HG03108 (cell line): Measurements from ENCODE around the gene CHIC1.
"Not testable (repeated sequence)": the region's sequence is repeated elsewhere in the genome, so short reads cannot be mapped to it uniquely, and the experiment has no call there.

ENCODE experiments used
- ATAC-seq: cut with Tn5 transposase; IDR thresholded peaks from one replicate; pipeline ENCODE4 v1.9.1; 2021; ENCODE audit warnings: moderate library complexity; ENCODE audit not compliant: unreplicated experiment

CHIC1 gene

GRCh38 chrX:73562984-73563737 is at the start of gene CHIC1:
CHIC1 (plus strand) TSS chrX:73563197; CDS start chrX:73563285, 88 bp downstream.
- peak; percentile 59 for ATAC-seq

DNA sequence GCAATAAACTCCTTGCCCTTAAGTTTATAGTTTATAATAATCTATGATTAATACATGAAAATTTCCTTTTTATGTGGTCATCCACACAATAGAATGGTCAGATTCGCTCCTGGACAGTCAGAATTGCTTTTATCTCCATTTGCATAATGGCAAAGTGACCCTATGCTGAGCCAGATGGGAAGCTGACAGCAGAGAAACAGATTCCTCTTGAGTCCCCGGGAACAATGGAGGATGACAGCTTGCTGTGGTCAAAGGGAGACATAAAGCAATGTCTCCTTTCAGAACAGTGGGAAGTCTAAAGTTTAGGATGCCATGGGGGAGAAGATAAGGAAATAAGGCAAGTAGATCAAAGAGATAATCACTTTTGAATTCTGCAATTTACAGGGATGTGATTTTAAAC is 40.2 kb upstream of the CHIC1 start:
- not testable (repeated sequence) for ATAC-seq

GRCh38 chrX:73524906-73525305 is 38.1 kb upstream of the CHIC1 start:
- ATAC-seq, result no peak

- ATAC-seq, result no peak
Measured at GRCh38 chrX:73525928-73526690, 36.9 kb upstream of the CHIC1 start.

- not testable (repeated sequence) for ATAC-seq
Measured at GRCh38 chrX:73531655-73532054, 31.3 kb upstream of the CHIC1 start.

DNA sequence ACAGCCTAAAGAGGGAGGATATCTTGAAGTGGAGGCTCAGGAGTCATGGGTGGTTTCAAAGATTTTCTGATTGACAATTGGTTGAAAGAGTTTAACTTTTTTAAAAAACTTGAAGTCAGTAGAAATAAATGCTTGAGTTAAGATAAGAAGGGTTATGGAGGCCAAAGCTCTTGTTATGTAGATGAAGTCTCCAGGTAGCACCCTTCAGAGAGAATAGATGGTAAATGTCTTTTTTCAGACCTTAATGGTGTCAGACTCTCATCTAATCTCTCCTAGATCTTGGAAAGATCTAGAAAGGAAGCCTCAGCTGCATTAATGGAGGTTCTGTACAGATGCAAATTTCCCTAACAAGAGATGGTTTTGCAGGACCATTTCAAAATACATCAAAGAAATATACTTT is 6.8 kb upstream of the CHIC1 start:
- ATAC-seq, result no peak

DNA sequence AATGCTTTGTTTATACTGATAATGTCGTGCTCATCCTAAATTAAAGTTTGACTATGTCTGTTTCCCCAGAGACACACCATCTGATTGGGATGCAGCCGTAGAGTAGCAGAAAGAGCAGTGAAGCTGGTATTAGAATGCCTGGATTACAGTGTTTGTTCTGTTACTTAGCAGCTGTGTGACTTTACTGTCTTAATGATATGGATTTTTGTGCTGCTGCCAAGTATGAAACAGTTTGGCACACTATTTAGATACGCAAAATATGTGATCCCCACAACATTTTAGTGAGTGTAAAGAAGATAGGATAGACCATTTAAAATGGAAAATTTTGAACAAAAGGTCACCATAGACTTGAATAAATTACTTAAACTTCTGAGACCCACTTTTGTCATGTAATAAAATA is 1.2 kb upstream of the CHIC1 start:
- ATAC-seq, result no peak

DNA sequence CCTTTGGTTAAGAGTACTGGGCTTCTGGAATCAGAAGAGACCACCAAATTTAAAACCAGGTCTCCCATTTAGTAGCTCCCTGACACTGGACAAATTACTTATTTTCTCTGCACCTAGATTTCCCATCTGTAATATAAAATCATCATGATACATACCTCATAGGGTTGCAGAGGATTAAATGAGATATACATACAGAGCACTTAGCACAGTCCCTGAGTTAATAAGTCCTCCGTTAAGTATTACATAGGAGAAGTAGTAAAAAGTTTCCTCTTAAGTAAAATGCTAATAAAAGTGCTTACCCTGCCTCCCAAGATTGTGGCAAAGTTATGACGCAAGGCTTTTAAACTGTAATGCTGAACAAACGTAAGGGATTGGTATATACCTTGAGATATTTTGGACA is 539 bp upstream of the CHIC1 start:
- no peak for ATAC-seq

DNA sequence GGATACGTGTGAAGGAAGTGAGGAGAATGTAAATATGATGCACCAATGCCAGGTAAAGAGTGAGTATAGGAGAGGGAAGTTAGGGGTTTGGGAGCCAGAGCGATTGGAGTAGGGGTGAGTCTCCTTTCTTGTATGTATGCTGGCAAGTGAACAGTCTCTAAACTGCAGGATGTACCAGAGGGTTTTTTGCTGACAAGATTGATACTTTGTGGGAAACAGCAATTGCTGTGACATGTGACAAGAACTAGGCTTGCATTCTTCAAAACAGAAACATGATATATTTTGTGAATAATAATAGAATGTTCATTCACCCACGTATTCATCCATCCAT is 706 bp downstream of the CHIC1 start:
- peak; percentile 31 for ATAC-seq

- ATAC-seq, result no peak
Measured at GRCh38 chrX:73577361-73577760, 14.4 kb downstream of the CHIC1 start.

DNA sequence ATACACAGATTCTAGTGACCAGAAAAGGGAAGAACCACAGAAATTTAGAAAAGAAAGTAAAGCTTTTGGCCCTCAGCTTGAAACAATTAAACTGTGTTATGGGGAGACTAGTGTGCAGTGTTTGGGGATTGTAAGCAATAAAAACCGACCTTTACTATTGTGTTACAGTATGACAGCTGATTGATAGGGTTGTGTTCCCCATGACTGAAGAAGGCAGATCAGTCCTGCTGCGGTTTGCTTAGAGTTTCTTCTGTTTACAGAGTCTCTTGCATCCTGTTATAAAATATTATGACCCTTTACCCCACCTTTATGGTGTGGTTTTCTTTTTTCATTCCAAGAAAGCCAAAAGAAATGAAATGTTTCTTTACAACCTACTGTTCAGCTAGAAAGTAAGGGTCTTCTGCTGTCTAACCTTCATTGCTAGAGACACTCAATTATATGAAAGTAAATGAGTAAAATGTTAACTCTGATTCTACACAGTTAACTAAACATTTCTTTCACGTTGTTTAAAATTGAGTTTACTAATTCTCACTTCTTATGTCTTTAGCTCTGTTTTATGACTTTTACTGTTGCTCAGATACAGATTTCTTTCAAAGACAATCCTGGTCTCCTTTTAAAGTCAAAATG is 18.1 kb downstream of the CHIC1 start:
- no peak for ATAC-seq

DNA sequence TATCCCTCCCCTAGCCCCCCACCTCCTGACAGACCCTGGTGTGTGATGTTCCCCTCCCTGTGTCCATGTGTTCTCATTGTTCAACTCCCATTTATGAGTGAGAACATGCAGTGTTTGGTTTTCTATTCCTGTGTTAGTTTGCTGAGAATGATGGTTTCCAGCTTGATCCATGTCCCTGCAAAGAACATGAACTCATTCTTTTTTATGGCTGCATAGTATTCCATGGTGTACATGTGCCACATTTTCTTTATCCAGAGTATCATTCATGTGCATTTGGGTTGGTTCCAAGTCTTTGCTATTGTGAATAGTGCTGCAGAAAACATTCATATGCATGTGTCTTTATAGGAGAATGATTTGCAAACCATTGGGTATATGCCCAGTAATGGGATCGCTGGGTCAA is 34.8 kb downstream of the CHIC1 start:
- ATAC-seq, result not testable (repeated sequence)

GRCh38 chrX:73615022-73615421 is 52.0 kb downstream of the CHIC1 start:
- ATAC-seq, result no peak

DNA sequence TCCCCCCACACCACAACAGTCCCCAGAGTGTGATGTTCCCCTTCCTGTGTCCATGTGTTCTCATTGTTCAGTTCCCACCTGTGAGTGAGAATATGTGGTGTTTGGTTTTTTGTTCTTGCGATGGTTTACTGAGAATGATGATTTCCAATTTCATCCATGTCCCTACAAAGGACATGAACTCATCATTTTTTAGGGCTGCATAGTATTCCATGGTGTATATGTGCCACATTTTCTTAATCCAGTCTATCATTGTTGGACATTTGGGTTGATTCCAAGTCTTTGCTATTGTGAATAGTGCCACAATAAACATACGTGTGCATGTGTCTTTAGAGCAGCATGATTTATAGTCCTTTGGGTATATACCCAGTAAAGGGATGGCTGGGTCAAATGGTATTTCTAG is 78.7 kb downstream of the CHIC1 start:
- not testable (repeated sequence) for ATAC-seq

- ATAC-seq, result no peak
Measured at GRCh38 chrX:73647212-73647611, 84.2 kb downstream of the CHIC1 start.

DNA sequence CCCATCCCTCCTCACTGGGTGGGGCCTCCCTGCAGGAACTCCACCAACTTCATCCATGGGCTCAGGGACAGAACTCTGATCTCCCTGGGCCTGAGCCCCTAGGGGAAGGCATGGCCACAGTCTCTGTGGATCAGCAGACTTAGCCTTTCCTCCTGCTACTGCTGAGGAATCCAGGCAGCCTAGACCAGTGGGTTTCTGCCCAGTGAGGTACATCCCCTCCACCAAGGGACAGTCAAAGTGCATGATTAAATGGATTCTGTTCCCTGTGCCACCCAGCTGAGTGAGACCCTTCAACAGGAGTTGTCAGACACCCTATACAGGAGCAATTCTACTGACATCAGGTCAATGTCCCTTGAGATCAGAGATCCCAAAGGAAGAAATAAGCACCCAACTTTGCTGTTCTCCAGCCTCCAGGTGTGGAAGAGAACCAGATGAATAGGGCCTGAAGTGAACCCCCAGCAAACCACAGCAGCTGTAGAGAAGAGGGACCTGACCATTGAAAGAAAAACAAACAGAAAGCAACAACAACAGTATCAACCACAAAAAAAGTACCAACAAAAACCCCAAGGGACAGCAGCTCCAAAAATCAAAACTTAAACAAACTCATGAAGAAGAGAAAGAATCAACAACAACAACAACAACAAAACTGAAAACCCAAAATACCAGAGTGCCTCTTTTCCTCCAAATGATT is 84.8 kb downstream of the CHIC1 start:
- no peak for ATAC-seq

GRCh38 chrX:73661322-73661721 is 98.3 kb downstream of the CHIC1 start:
- not testable (repeated sequence) for ATAC-seq

DNA sequence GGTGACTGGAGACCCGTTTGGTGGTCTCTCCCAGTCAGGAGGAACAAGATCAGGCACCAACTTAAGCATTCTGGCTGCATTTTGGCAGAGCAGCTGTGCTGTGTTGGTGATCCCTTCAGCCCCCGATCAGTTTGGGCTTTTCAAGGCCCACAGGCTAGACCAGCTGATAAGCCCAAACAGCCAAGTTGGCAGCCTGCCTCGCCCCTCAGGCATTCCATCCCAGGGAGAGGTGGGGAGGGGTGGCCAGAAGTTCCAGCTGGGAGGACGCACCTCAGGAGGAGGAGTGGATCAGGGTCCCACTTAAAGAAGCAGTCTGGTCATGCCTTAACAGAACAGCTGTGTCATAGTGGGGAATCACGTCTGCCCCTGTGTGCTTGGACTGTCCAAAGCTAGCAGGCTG is 105.8 kb downstream of the CHIC1 start:
- ATAC-seq, result no peak

DNA sequence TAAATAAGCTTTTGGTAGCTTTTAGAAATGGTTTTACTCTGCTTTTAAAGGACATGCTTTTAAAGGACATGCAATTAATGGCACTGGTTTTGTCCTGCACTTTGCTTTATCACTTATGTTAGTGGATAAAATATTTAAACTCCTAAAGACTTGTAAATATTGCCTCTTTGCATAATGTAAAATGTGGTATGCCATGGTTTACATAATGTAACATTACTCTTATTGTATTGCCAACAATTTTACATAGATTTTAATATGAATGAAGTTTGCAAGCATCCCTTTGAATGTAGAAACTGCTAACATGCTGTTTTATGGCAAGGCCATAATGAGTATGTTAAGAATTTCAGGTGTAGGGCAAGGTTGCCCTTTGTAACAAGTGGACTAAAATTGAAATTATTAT is 118.4 kb downstream of the CHIC1 start:
- ATAC-seq, result no peak

- no peak for ATAC-seq
Measured at GRCh38 chrX:73683236-73683859, 120.4 kb downstream of the CHIC1 start.

GRCh38 chrX:73707014-73707413 is 144.0 kb downstream of the CHIC1 start:
- not testable (repeated sequence) for ATAC-seq
